Spleen (tissue), 7 donors: Measurements from ENCODE around the gene PGLYRP4.

Experiments
- POLR2A ChIP-seq, 3 donors: fragments of 450-650 bp; IDR thresholded peaks; one replicate each; pipeline ENCODE4 v1.5.1; 2017; ENCODE audit warnings: antibody characterized with exemption in 3 of 3, mild to moderate bottlenecking in 1 of 3
- POLR2AphosphoS5 ChIP-seq, 3 donors: sonication (generic); formaldehyde crosslinking; IDR thresholded peaks; one replicate each; pipeline ENCODE4 v1.5.1; 2017; ENCODE audit warnings: antibody characterized with exemption in 3 of 3
- TF ChIP-seq, protein P1 (sequence below), 11 experiments: fragments of 200-600 bp in 7 of 11; fragments of 450-650 bp in 4 of 11; sonication (generic) in 4 of 11; IDR thresholded peaks in 8 of 11; conservative IDR thresholded peaks in 3 of 11; 1 replicate in 7 of 11; 2 replicates in 4 of 11; pipeline versions ENCODE4 v1.4.0 to v1.8.0; 2016 to 2021; ENCODE audit warnings: antibody characterized with exemption in 11 of 11, inconsistent platforms in 4 of 11, mild to moderate bottlenecking in 1 of 11
- donor health status: DM: no; HTN: no; CAD: no; lungs with moderate emphysema.
- donor health status: DM: no; HTN: no; CAD: no.
- donor health status: DM: no; HTN: no; CAD: no.

DNA sequence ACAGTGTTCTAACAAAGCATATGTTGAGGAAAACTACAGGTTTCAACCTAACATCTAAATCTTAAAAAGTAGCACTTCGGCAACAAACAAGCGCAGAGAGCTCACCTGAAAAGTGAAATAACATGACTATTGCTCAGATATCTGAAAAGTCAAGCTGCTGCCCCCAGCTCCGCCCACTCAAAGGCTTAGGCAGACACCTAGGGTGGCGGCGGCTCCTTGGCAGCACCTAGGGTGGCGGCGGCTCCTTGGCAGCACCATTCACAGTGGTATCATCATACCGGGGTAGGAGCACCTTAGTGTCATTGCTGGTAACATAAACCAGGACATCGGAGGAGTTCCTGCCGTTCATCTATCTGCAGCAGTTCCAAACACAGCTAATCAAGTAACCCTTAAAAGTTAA lies 30.9 kb upstream of the PGLYRP4 start:
- TF ChIP-seq, protein P1, sequence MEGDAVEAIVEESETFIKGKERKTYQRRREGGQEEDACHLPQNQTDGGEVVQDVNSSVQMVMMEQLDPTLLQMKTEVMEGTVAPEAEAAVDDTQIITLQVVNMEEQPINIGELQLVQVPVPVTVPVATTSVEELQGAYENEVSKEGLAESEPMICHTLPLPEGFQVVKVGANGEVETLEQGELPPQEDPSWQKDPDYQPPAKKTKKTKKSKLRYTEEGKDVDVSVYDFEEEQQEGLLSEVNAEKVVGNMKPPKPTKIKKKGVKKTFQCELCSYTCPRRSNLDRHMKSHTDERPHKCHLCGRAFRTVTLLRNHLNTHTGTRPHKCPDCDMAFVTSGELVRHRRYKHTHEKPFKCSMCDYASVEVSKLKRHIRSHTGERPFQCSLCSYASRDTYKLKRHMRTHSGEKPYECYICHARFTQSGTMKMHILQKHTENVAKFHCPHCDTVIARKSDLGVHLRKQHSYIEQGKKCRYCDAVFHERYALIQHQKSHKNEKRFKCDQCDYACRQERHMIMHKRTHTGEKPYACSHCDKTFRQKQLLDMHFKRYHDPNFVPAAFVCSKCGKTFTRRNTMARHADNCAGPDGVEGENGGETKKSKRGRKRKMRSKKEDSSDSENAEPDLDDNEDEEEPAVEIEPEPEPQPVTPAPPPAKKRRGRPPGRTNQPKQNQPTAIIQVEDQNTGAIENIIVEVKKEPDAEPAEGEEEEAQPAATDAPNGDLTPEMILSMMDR (IDR thresholded peaks at IDR 0.05 in 8 of 11, conservative IDR thresholded peaks at IDR 0.05 in 3 of 11): no peak
- no peak for TF ChIP-seq POLR2A (IDR thresholded peaks at IDR 0.05)
- TF ChIP-seq POLR2AphosphoS5 (IDR thresholded peaks at IDR 0.05): no peak
